WTC11 (cell line): Measurements from ENCODE around the gene CFI. TPM values are rescaled to one million over a fixed set of nuclear protein-coding genes. Genes with fewer than 3 reads are reported as not detected.

Source experiments
- ATAC-seq: fragments of 200-7000 bp; cut with Tn5 transposase; 2 replicates; pipeline ENCODE4 v1.10.0; 2021; ENCODE audit warnings: mild to moderate bottlenecking, moderate library complexity
- CTCF ChIA-PET: fragments of 300-600 bp; sonication (Branson Sonifier 250); formaldehyde crosslinking; loops from one replicate; lab custom pipeline; 2021; ENCODE audit warnings: antibody characterized with exemption; lab: Charles Lee
- POLR2A ChIA-PET: fragments of 350-600 bp; sonication (Branson Sonifier 250); formaldehyde crosslinking; loops from one replicate; lab custom pipeline; 2021; ENCODE audit warnings: antibody characterized with exemption; lab: Charles Lee
- DNase-seq: peaks from one replicate; pipeline ENCODE4 v3.0.0; 2021; ENCODE audit warnings: low spot score
- H3K27ac Mint-ChIP-seq: 2 replicates; pipeline ENCODE4 v1.8.0; 2021; ENCODE audit warnings: mixed read lengths
- H3K27me3 Mint-ChIP-seq: 2 replicates; pipeline ENCODE4 v1.8.0; 2021; ENCODE audit warnings: low read depth, mild to moderate bottlenecking, moderate library complexity, mixed read lengths
- H3K36me3 Mint-ChIP-seq: 2 replicates; pipeline ENCODE4 v1.8.0; 2021; ENCODE audit warnings: mixed read lengths
- H3K4me1 Mint-ChIP-seq: 2 replicates; pipeline ENCODE4 v1.8.0; 2022; ENCODE audit warnings: mixed read lengths
- H3K4me3 Mint-ChIP-seq: 2 replicates; pipeline ENCODE4 v1.8.0; 2021; ENCODE audit warnings: mild to moderate bottlenecking, moderate library complexity, mixed read lengths
- H3K9me3 Mint-ChIP-seq: 2 replicates; pipeline ENCODE4 v1.8.0; 2021; ENCODE audit warnings: mixed read lengths
- ATF1 ChIP-seq: sonication (generic); formaldehyde crosslinking; IDR thresholded peaks from 2 replicates; pipeline ENCODE4 v1.8.1; 2023; ENCODE audit warnings: mild to moderate bottlenecking, moderate library complexity, missing genetic modification reagents
- ATF2 ChIP-seq: sonication (generic); formaldehyde crosslinking; IDR thresholded peaks from 2 replicates; pipeline ENCODE4 v1.8.1; 2022; ENCODE audit warnings: low read depth, missing genetic modification reagents, borderline replicate concordance
- CREB1 ChIP-seq: sonication (generic); formaldehyde crosslinking; IDR thresholded peaks from 2 replicates; pipeline ENCODE4 v1.8.0; 2023; ENCODE audit warnings: mild to moderate bottlenecking, missing genetic modification reagents
- E2F4 ChIP-seq: sonication (generic); formaldehyde crosslinking; IDR thresholded peaks from 2 replicates; pipeline ENCODE4 v1.8.1; 2022; ENCODE audit warnings: low read depth, mild to moderate bottlenecking, moderate library complexity, missing genetic modification reagents, borderline replicate concordance
- ERG ChIP-seq: fragments of 250-450 bp; sonication (Bioruptor Pico); IDR thresholded peaks from 2 replicates; pipeline ENCODE4 v1.8.0; 2021; ENCODE audit warnings: mild to moderate bottlenecking
- ETV6 ChIP-seq: sonication (generic); formaldehyde crosslinking; IDR thresholded peaks from 2 replicates; pipeline ENCODE4 v1.8.1; 2022; ENCODE audit warnings: mild to moderate bottlenecking, missing genetic modification reagents
- FOXP1 ChIP-seq: sonication (generic); formaldehyde crosslinking; IDR thresholded peaks from 2 replicates; pipeline ENCODE4 v1.8.0; 2022; ENCODE audit warnings: missing genetic modification reagents, mild to moderate bottlenecking, moderate library complexity, borderline replicate concordance
- FOXP4 ChIP-seq: sonication (generic); formaldehyde crosslinking; IDR thresholded peaks from 2 replicates; pipeline ENCODE4 v1.8.0; 2022; ENCODE audit warnings: mild to moderate bottlenecking, missing genetic modification reagents
- HMGA2 ChIP-seq: fragments of 250-450 bp; sonication (Bioruptor Pico); IDR thresholded peaks from 2 replicates; pipeline ENCODE4 v1.4.0; 2021; ENCODE audit warnings: mild to moderate bottlenecking, moderate library complexity
- IRF2 ChIP-seq: sonication (generic); formaldehyde crosslinking; IDR thresholded peaks from 2 replicates; pipeline ENCODE4 v1.8.0; 2022; ENCODE audit warnings: low read depth, missing genetic modification reagents, borderline replicate concordance
- JAZF1 ChIP-seq: fragments of 250-450 bp; sonication (Bioruptor Pico); IDR thresholded peaks from 2 replicates; pipeline ENCODE4 v1.9.0; 2021; ENCODE audit warnings: moderate library complexity, mild to moderate bottlenecking, inconsistent platforms
- MLX ChIP-seq: sonication (generic); formaldehyde crosslinking; IDR thresholded peaks from 2 replicates; pipeline ENCODE4 v1.8.1; 2023; ENCODE audit warnings: mild to moderate bottlenecking, missing genetic modification reagents, moderate library complexity
- NFATC4 ChIP-seq: fragments of 250-450 bp; sonication (Bioruptor Pico); IDR thresholded peaks from 2 replicates; pipeline ENCODE4 v1.9.0; 2021; ENCODE audit warnings: mild to moderate bottlenecking
- NR2C2 ChIP-seq: sonication (generic); formaldehyde crosslinking; IDR thresholded peaks from 2 replicates; pipeline ENCODE4 v1.8.0; 2022; ENCODE audit warnings: mild to moderate bottlenecking, missing genetic modification reagents
- OVOL2 ChIP-seq: fragments of 250-450 bp; sonication (Bioruptor Pico); IDR thresholded peaks from 2 replicates; pipeline ENCODE4 v1.9.0; 2021; ENCODE audit warnings: mild to moderate bottlenecking, borderline replicate concordance
- PREB ChIP-seq: sonication (generic); formaldehyde crosslinking; IDR thresholded peaks from 2 replicates; pipeline ENCODE4 v1.8.1; 2022; ENCODE audit warnings: mild to moderate bottlenecking, missing genetic modification reagents, moderate library complexity, borderline replicate concordance
- SP1 ChIP-seq: sonication (generic); formaldehyde crosslinking; conservative IDR thresholded peaks from 2 replicates; pipeline ENCODE4 v1.8.1; 2022; ENCODE audit warnings: missing genetic modification reagents
- TEAD1 ChIP-seq: sonication (generic); formaldehyde crosslinking; IDR thresholded peaks from 2 replicates; pipeline ENCODE4 v1.8.0; 2022; ENCODE audit warnings: mild to moderate bottlenecking, missing genetic modification reagents
- ZNF219 ChIP-seq: sonication (generic); formaldehyde crosslinking; IDR thresholded peaks from 2 replicates; pipeline ENCODE4 v1.8.0; 2023; ENCODE audit warnings: missing genetic modification reagents, mild to moderate bottlenecking, borderline replicate concordance
- ZNF396 ChIP-seq: fragments of 250-450 bp; sonication (Bioruptor Pico); IDR thresholded peaks from 2 replicates; pipeline ENCODE4 v1.8.0; 2021; ENCODE audit warnings: mild to moderate bottlenecking, moderate library complexity, borderline replicate concordance
- ZNF671 ChIP-seq: fragments of 250-450 bp; sonication (Bioruptor Pico); IDR thresholded peaks from 2 replicates; pipeline ENCODE4 v1.8.0; 2021; ENCODE audit warnings: mild to moderate bottlenecking
- total RNA-seq: library from RNA; stranded (reverse); gene quantifications from 3 replicates; pipeline ENCODE4 v1.2.3, GENCODE V29; 2021

Gene CFI
- total RNA-seq, 1 experiment from 2014 or later = not detected

GRCh38 chr4:109764376-109764775 is 37.4 kb downstream of the CFI start:
- Mint-ChIP-seq H3K36me3 (no peaks in the 10 kb centered on the region), H3K27me3 (peaks cover 7% of the 10 kb centered on the region; the same call in 1 of the 2 replicates), H3K4me1 (peaks cover 4% of the 10 kb centered on the region; the same call in 1 of the 2 replicates), H3K9me3 (peaks cover 3% of the 10 kb centered on the region; the same call in 1 of the 2 replicates), H3K27ac (no peak overlapping the region), H3K4me3 (no peak overlapping the region)
- TF ChIP-seq CREB1 (CRISPR knock-in tag) (no peak), TEAD1 (no peak), ERG (CRISPR knock-in tag) (no peak), SP1 (CRISPR knock-in tag) (no peak), PREB (no peak), MLX (CRISPR knock-in tag) (no peak), OVOL2 (CRISPR knock-in tag) (no peak), JAZF1 (CRISPR knock-in tag) (no peak), HMGA2 (CRISPR knock-in tag) (no peak)
- no peak for DNase-seq
- CTCF ChIA-PET = no interaction called here
- POLR2A ChIA-PET = interaction anchor here (0.9 kb wide), 1 partner anchor 61 kb away, joined by 3 read pairs; the partner anchor contains the start of gene CASP6
- ATAC-seq = no peak

GRCh38 chr4:109760682-109761081 is 41.1 kb downstream of the CFI start:
- Mint-ChIP-seq H3K4me1 (peaks cover 4% of the 10 kb centered on the region; the same call in 1 of the 2 replicates), H3K9me3 (no peaks in the 10 kb centered on the region), H3K4me3 (no peak overlapping the region), H3K27me3 (no peaks in the 10 kb centered on the region), H3K27ac (no peak overlapping the region), H3K36me3 (no peaks in the 10 kb centered on the region)
- POLR2A ChIA-PET = no interaction called here
- no peak for TF ChIP-seq IRF2 (CRISPR knock-in tag)
- CTCF ChIA-PET = no interaction called here
- ATAC-seq (no peak), DNase-seq (no peak)

- no peak for ATAC-seq
- Mint-ChIP-seq H3K4me1 (peaks cover 4% of the 10 kb centered on the region; the same call in 1 of the 2 replicates), H3K27ac (no peak overlapping the region), H3K9me3 (no peaks in the 10 kb centered on the region), H3K4me3 (no peak overlapping the region), H3K36me3 (no peaks in the 10 kb centered on the region), H3K27me3 (no peaks in the 10 kb centered on the region)
- ChIA-PET POLR2A (no interaction called here), CTCF (no interaction called here)
- no peak for DNase-seq
- TF ChIP-seq ZNF671 (CRISPR knock-in tag) = no peak
- no peak for TF ChIP-seq ETV6 (CRISPR knock-in tag)
- TF ChIP-seq E2F4 (CRISPR knock-in tag) = no peak
- no peak for TF ChIP-seq ATF1 (CRISPR knock-in tag)
- no peak for TF ChIP-seq NR2C2
- no peak for TF ChIP-seq TEAD1
- TF ChIP-seq FOXP1 (CRISPR knock-in tag) = no peak
- TF ChIP-seq JAZF1 (CRISPR knock-in tag) = no peak
- no peak for TF ChIP-seq FOXP4 (CRISPR knock-in tag)
- TF ChIP-seq ZNF396 (CRISPR knock-in tag) = no peak
- no peak for TF ChIP-seq MLX (CRISPR knock-in tag)
- no peak for TF ChIP-seq NFATC4 (CRISPR knock-in tag)
- no peak for TF ChIP-seq ZNF219
- no peak for TF ChIP-seq ATF2 (CRISPR knock-in tag)
These were observed 46.1 kb downstream of the CFI start for GRCh38 chr4:109755656-109756055.
